WTC11 (cell line): ENCODE results near the gene TMEM260.

Experiments
- ATF3 ChIP-seq: sonication (generic); formaldehyde crosslinking; conservative IDR thresholded peaks from 2 replicates; pipeline ENCODE4 v1.8.1; 2022; ENCODE audit warnings: mild to moderate bottlenecking, missing genetic modification reagents
- CTCF ChIP-seq: fragments of 200-600 bp; IDR thresholded peaks from 2 replicates; pipeline ENCODE4 v1.8.0; 2022; ENCODE audit warnings: antibody characterized with exemption
- HMGXB4 ChIP-seq: sonication (generic); formaldehyde crosslinking; IDR thresholded peaks from 2 replicates; pipeline ENCODE4 v1.8.1; 2023; ENCODE audit warnings: mild to moderate bottlenecking, moderate library complexity, missing genetic modification reagents
- MAX ChIP-seq: sonication (generic); formaldehyde crosslinking; IDR thresholded peaks from 2 replicates; pipeline ENCODE4 v1.8.0; 2022; ENCODE audit warnings: mild to moderate bottlenecking, missing genetic modification reagents
- NFATC4 ChIP-seq: fragments of 250-450 bp; sonication (Bioruptor Pico); IDR thresholded peaks from 2 replicates; pipeline ENCODE4 v1.9.0; 2021; ENCODE audit warnings: mild to moderate bottlenecking
- NFYB ChIP-seq: sonication (generic); formaldehyde crosslinking; conservative IDR thresholded peaks from 2 replicates; pipeline ENCODE4 v1.8.0; 2022; ENCODE audit warnings: low read depth, missing genetic modification reagents

- TF ChIP-seq ATF3 (CRISPR knock-in tag), result no peak
- TF ChIP-seq CTCF, result no peak
- no peak for TF ChIP-seq HMGXB4 (CRISPR knock-in tag)
- no peak for TF ChIP-seq MAX (CRISPR knock-in tag)
- no peak for TF ChIP-seq NFYB (CRISPR knock-in tag)
- TF ChIP-seq NFATC4 (CRISPR knock-in tag), result no peak
Observed at GRCh38 chr14:56532546-56532945, 47.1 kb upstream of the TMEM260 start.
